H1 (cell line): ENCODE measurements around the gene SURF1. TPM values are rescaled to one million over a fixed set of nuclear protein-coding genes. Genes with fewer than 3 reads are reported as not detected.

Source experiments
- CTCF ChIA-PET: fragments of 300-600 bp; sonication (Branson Sonifier 250); formaldehyde crosslinking; loops from one replicate; lab custom pipeline; 2021; ENCODE audit not compliant: partially characterized antibody; lab: Charles Lee
- POLR2A ChIA-PET: fragments of 300-600 bp; sonication (Branson Sonifier 250); formaldehyde crosslinking; loops from one replicate; lab custom pipeline; 2021; ENCODE audit warnings: inconsistent platforms; ENCODE audit not compliant: partially characterized antibody; lab: Charles Lee
- DNase-seq, 2 experiments: peaks; one replicate each; pipeline versions ENCODE4 v3.0.0 to v3.0.0-alpha.2; 2010 to 2022; ENCODE audit warnings: low spot score in 2 of 2, low read depth in 1 of 2, mixed read lengths in 1 of 2
- FAIRE-seq: peaks from 2 replicates; lab custom pipeline; 2011; peaks lifted over from hg19 to GRCh38; lab: Jason Lieb, UNC
- H2AFZ ChIP-seq: 2 replicates; pipeline ENCODE4 v1.8.1; 2012; ENCODE audit warnings: low read length, inconsistent platforms
- H2AK5ac ChIP-seq: 2 replicates; pipeline ENCODE4 v1.6.1; 2013; ENCODE audit warnings: low read depth, low read length
- H2BK120ac ChIP-seq: replicated peaks from 2 replicates; pipeline ENCODE3; 2013; ENCODE audit warnings: low read depth, low read length, inconsistent platforms
- H2BK12ac ChIP-seq: 2 replicates; pipeline ENCODE4 v1.6.1; 2013; ENCODE audit warnings: low read depth, low read length
- H2BK15ac ChIP-seq: 2 replicates; pipeline ENCODE4 v1.6.1; 2013; ENCODE audit warnings: low read length
- H2BK20ac ChIP-seq: 2 replicates; pipeline ENCODE4 v1.6.1; 2013; ENCODE audit warnings: low read length
- H2BK5ac ChIP-seq: 2 replicates; pipeline ENCODE4 v1.6.1; 2013; ENCODE audit warnings: low read depth, low read length
- H3K14ac ChIP-seq: 2 replicates; pipeline ENCODE4 v1.6.1; 2013; ENCODE audit warnings: inconsistent platforms; ENCODE audit not compliant: insufficient read length
- H3K18ac ChIP-seq: 2 replicates; pipeline ENCODE4 v1.6.1; 2013; ENCODE audit warnings: low read length; ENCODE audit errors: extremely low read depth
- H3K23ac ChIP-seq: 2 replicates; pipeline ENCODE4 v1.6.1; 2013; ENCODE audit warnings: inconsistent platforms; ENCODE audit not compliant: insufficient read length
- H3K23me2 ChIP-seq: 2 replicates; pipeline ENCODE4 v1.6.1; 2013; ENCODE audit warnings: low read depth, low read length
- H3K27ac ChIP-seq: 2 replicates; pipeline ENCODE4 v1.6.1; 2011; ENCODE audit warnings: low read depth, low read length, inconsistent platforms
- H3K27me3 ChIP-seq, 4 experiments: replicated peaks in 1 of 4; 1 replicate in 1 of 4; 2 replicates in 3 of 4; pipeline versions ENCODE4 v1.6.1 to v1.8.1; 2011 to 2013; ENCODE audit warnings: low read length in 3 of 4, mild to moderate bottlenecking in 3 of 4, inconsistent platforms in 2 of 4, mixed read lengths in 2 of 4, moderate library complexity in 1 of 4; ENCODE audit not compliant: control insufficient read depth in 3 of 4, insufficient read depth in 3 of 4; ENCODE audit errors: extremely low read depth in 1 of 4
- H3K36me3 ChIP-seq, 4 experiments: 2 replicates each; pipeline versions ENCODE4 v1.6.1 to v1.8.1; 2011 to 2013; ENCODE audit warnings: mild to moderate bottlenecking in 4 of 4, low read length in 3 of 4, moderate library complexity in 2 of 4, control low read depth in 1 of 4, inconsistent platforms in 1 of 4; ENCODE audit not compliant: insufficient read depth in 4 of 4, control insufficient read depth in 2 of 4
- H3K4ac ChIP-seq: replicated peaks from 2 replicates; pipeline ENCODE3; 2013; ENCODE audit warnings: low read length, low read depth, mixed read lengths, inconsistent platforms; ENCODE audit not compliant: insufficient read length
- H3K4me1 ChIP-seq, 4 experiments: replicated peaks in 1 of 4; 1 replicate in 1 of 4; 2 replicates in 3 of 4; pipeline versions ENCODE4 v1.6.1 to v1.8.1; 2011 to 2013; ENCODE audit warnings: low read length in 3 of 4, inconsistent platforms in 2 of 4, mixed read lengths in 1 of 4; ENCODE audit not compliant: insufficient read depth in 4 of 4, control insufficient read depth in 3 of 4
- H3K4me2 ChIP-seq, 2 experiments: 2 replicates each; pipeline versions ENCODE4 v1.6.1 to v1.8.1; 2011 to 2013; ENCODE audit warnings: low read depth in 2 of 2, low read length in 2 of 2, control low read depth in 1 of 2, inconsistent platforms in 1 of 2, mild to moderate bottlenecking in 1 of 2; ENCODE audit not compliant: insufficient read depth in 1 of 2
- H3K4me3 ChIP-seq, 4 experiments: fragments of 200-600, 300-600 bp in 1 of 4; sonication (generic), shearing (Covaris generic), sonication (Bioruptor Twin) in 1 of 4; 2 replicates each; pipeline versions ENCODE4 v1.5.1 to v1.8.1; 2011 to 2016; ENCODE audit warnings: low read length in 4 of 4, low read depth in 3 of 4, control low read depth in 2 of 4, inconsistent platforms in 2 of 4, mild to moderate bottlenecking in 2 of 4, mixed read lengths in 1 of 4, moderate library complexity in 1 of 4; ENCODE audit not compliant: insufficient read depth in 2 of 4; ENCODE audit errors: extremely low read depth in 1 of 4
- H3K56ac ChIP-seq: replicated peaks from 2 replicates; pipeline ENCODE3; 2013; ENCODE audit warnings: low read depth, mild to moderate bottlenecking, mixed read lengths, low read length, inconsistent platforms; ENCODE audit not compliant: insufficient read length
- H3K79me1 ChIP-seq: 2 replicates; pipeline ENCODE4 v1.6.1; 2013; ENCODE audit warnings: low read depth, low read length, control low read depth
- H3K79me2 ChIP-seq, 2 experiments: 2 replicates each; pipeline versions ENCODE4 v1.6.1 to v1.8.1; 2012 to 2013; ENCODE audit warnings: low read length in 2 of 2, mild to moderate bottlenecking in 2 of 2, inconsistent platforms in 1 of 2; ENCODE audit not compliant: insufficient read depth in 2 of 2, control insufficient read depth in 1 of 2
- H3K9ac ChIP-seq, 4 experiments: replicated peaks in 1 of 4; 1 replicate in 1 of 4; 2 replicates in 3 of 4; pipeline versions ENCODE4 v1.6.1 to v1.8.1; 2011 to 2013; ENCODE audit warnings: low read depth in 3 of 4, low read length in 3 of 4, control low read depth in 2 of 4, mild to moderate bottlenecking in 2 of 4, moderate library complexity in 2 of 4, inconsistent platforms in 1 of 4; ENCODE audit errors: extremely low read depth in 1 of 4
- H3K9me3 ChIP-seq, 2 experiments: 2 replicates each; pipeline versions ENCODE4 v1.6.1 to v1.8.1; 2012 to 2013; ENCODE audit warnings: mild to moderate bottlenecking in 2 of 2, moderate library complexity in 2 of 2, control low read depth in 1 of 2, inconsistent platforms in 1 of 2, low read depth in 1 of 2, low read length in 1 of 2, mixed read lengths in 1 of 2; ENCODE audit not compliant: insufficient read depth in 2 of 2
- H4K20me1 ChIP-seq, 2 experiments: replicated peaks in 1 of 2; 2 replicates each; pipeline versions ENCODE3 to v1.8.1; 2011 to 2013; ENCODE audit warnings: inconsistent platforms in 2 of 2, low read length in 2 of 2, mild to moderate bottlenecking in 1 of 2; ENCODE audit not compliant: insufficient read depth in 2 of 2, control insufficient read depth in 1 of 2
- H4K5ac ChIP-seq: 2 replicates; pipeline ENCODE4 v1.6.1; 2013; ENCODE audit warnings: low read length, low read depth, mixed read lengths, inconsistent platforms; ENCODE audit not compliant: insufficient read length
- H4K8ac ChIP-seq: 2 replicates; pipeline ENCODE4 v1.8.0; 2013; ENCODE audit warnings: mild to moderate bottlenecking, moderate library complexity, low read length, inconsistent platforms; ENCODE audit not compliant: insufficient read depth; ENCODE audit errors: extremely low read depth
- H4K91ac ChIP-seq: replicated peaks from 2 replicates; pipeline ENCODE3; 2013; ENCODE audit warnings: low read length, mixed read lengths, inconsistent platforms; ENCODE audit not compliant: insufficient read length
- JUND ChIP-seq: IDR thresholded peaks from 2 replicates; pipeline ENCODE4 v1.6.1; 2011; ENCODE audit warnings: mild to moderate bottlenecking, improper control_type of control experiment, low read length
- MAFK ChIP-seq: IDR thresholded peaks from 2 replicates; pipeline ENCODE4 v1.6.1; 2012; ENCODE audit warnings: low read depth, mild to moderate bottlenecking, improper control_type of control experiment, low read length
- RAD21 ChIP-seq, 2 experiments: IDR thresholded peaks in 1 of 2; conservative IDR thresholded peaks in 1 of 2; 2 replicates each; pipeline ENCODE4 v1.6.1; 2011; ENCODE audit warnings: low read depth in 2 of 2, low read length in 2 of 2, improper control_type of control experiment in 1 of 2, inconsistent platforms in 1 of 2, mild to moderate bottlenecking in 1 of 2, moderate library complexity in 1 of 2
- SIX5 ChIP-seq: IDR thresholded peaks from 2 replicates; pipeline ENCODE4 v1.6.1; 2011; ENCODE audit warnings: mild to moderate bottlenecking, low read depth, low read length
- SP4 ChIP-seq: IDR thresholded peaks from 2 replicates; pipeline ENCODE4 v1.6.1; 2012; ENCODE audit warnings: low read length, inconsistent platforms
- TCF12 ChIP-seq: IDR thresholded peaks from 2 replicates; pipeline ENCODE4 v1.6.1; 2011; ENCODE audit warnings: low read depth, mild to moderate bottlenecking, low read length
- WGBS, 2 experiments: shearing (Covaris generic) in 1 of 2; methylation state at CpG; one replicate each; pipeline versions ENCODE4 v1.1.6 to v1.1.7; 2013 to 2015; ENCODE audit warnings: low lambda C conversion rate in 2 of 2, mixed read lengths in 2 of 2, inconsistent platforms in 1 of 2, low coverage in 1 of 2, missing lambda C conversion rate in 1 of 2; ENCODE audit not compliant: insufficient replicate concordance in 2 of 2, insufficient coverage in 1 of 2, insufficient read length in 1 of 2; ENCODE audit errors: extremely low coverage in 1 of 2, missing lambda C conversion rate in 1 of 2; 5-methylcytosine and 5-hydroxymethylcytosine counted together
- polyA plus RNA-seq, 7 experiments: library from polyadenylated mRNA; depleted of rRNA in 3 of 7; stranded (reverse) in 5 of 7; unstranded in 2 of 7; fragments of >200 nt in 5 of 7; fragments of 200-250 nt in 2 of 7; gene quantifications; 1 replicate in 5 of 7; 2 replicates in 1 of 7; 4 replicates in 1 of 7; pipeline versions ENCODE4 v1.2.1 to v1.2.3, GENCODE V29; 2011 to 2013; ENCODE audit warnings: missing spikeins in 2 of 7, mixed read lengths in 2 of 7
- total RNA-seq: library from RNA; stranded (reverse); fragmentation: NEBNext Ultra II Directional; extraction: Animal tissue kit (Norgen Biotek cat#: 25700); gene quantifications from 2 replicates; pipeline ENCODE4 v1.2.1, GENCODE V29; 2021

SURF1 gene
- total and polyA plus RNA-seq, 2 of the 8 experiments (the other 6 are each of a cell fraction or from before 2014, with no cell fraction given) = 43.1 to 44.7 TPM

DNA sequence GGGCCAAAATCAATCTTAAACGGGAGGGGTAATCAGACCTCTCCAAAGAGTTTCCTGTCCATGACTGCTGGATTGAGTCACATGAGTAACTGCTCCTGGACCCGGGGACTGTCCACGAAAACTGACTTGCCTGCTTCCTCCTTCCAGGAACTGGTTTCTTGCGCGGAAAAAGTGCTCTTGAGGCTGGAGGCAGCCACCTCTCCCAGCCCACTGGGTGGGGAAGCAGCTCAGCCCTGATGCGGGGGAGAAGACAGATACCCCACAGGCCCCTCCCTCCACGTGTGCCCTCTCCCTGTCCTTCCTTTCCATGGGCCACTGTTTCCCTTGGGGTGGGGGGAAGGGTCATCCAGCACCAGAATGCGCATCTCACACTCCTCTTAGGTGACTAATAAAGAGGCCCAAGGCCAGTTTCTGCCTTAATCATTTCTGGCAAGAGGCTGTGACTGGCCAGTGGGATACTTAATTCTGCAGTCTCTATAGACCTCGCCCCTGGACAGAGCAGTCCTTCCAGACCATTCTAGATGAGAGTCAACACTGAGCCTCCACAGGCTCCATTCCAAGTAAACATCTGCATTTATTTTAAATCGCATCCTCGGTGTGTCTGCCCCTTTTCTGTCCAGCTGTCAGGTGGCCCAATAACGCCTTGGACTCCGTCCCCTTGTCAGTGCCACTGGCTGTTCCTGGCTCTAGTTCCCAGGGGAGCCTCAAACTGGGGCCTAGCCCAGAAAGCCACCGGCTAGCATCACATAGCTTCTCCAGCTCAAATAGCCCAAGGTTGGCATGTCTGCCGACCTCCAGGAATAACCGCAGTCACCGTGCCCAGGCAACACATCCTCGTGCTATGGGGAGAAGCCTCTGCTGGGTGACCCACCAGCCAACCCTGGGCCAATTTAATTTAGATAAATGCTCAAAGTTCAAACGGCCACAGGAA is 49.5 kb upstream of the SURF1 start:
- Histone ChIP-seq H2BK120ac (no peak overlapping the region), H2BK20ac (no peak overlapping the region), H3K4me2 (no peak overlapping the region), H4K5ac (no peak overlapping the region), H3K4me1 (no peaks in the 10 kb centered on the region), H3K56ac (no peak overlapping the region), H2AFZ (no peak overlapping the region)
- TF ChIP-seq MAFK = no peak
- TF ChIP-seq SIX5 = no peak
- TF ChIP-seq TCF12 = no peak
- TF ChIP-seq RAD21 (IDR thresholded peaks at IDR 0.05 in 1 of 2, conservative IDR thresholded peaks at IDR 0.05 in 1 of 2; ENCODE audit: low read depth in 2 of 2, low read length in 2 of 2) = no peak
- no peak for TF ChIP-seq SP4
- no peak for TF ChIP-seq JUND
- TF ChIP-seq, all 59 proteins: peak for 0
- Histone ChIP-seq H3K14ac (no peak overlapping the region), H3K18ac (no peak overlapping the region), H3K79me2 (no peaks in the 10 kb centered on the region), H4K8ac (no peak overlapping the region), H3K79me1 (0 out of 2 replicates have a peak, but pooled peaks cover 3% of the 10 kb centered on the region), H2AK5ac (no peak overlapping the region), H3K23me2 (no peaks in the 10 kb centered on the region), H3K23ac (no peak overlapping the region), H2BK12ac (no peak overlapping the region), H3K9me3 (no peaks in the 10 kb centered on the region), H3K9ac (no peak overlapping the region), H3K27ac (no peak overlapping the region), H3K4ac (no peak overlapping the region), H3K36me3 (peaks cover 17 to 41% (median 29%) of the 10 kb centered on the region in 4 experiments; a peak in 7 of 8 replicates), H2BK5ac (no peak overlapping the region), H2BK15ac (no peak overlapping the region), H4K91ac (no peak overlapping the region), H3K27me3 (no peaks in the 10 kb centered on the region), H3K4me3 (no peak overlapping the region), H4K20me1 (peaks cover 13 to 18% of the 10 kb centered on the region in 2 experiments)
- ChIA-PET POLR2A (interaction anchor here (0.6 to 5.6 kb wide), 4 partner anchors 9 to 121 kb away, joined by 3 to 31 read pairs (median 3); no protein-coding TSS in a partner anchor), CTCF (interaction anchor here (0.6 to 4.6 kb wide), 20 partner anchors 10 to 419 kb away, joined by 3 to 32 read pairs (median 4); partner anchors contain the start of genes ADAMTS13, SURF1 and SURF2)
- FAIRE-seq (no peak), DNase-seq (no peak)
- 87% methylated on average over 19 of the region's 19 CpGs; no CpG with 5 or more reads in 1 of the 2 experiments for WGBS, 2 experiments
